ENCODE results near the gene AHSA1. TPM values are rescaled to one million over a fixed set of nuclear protein-coding genes. Genes with fewer than 3 reads are reported as not detected.

The AHSA1 gene
- 156 TPM for polyA plus RNA-seq (2012; ENCODE audit: insufficient read length, low read depth)

GRCh38 chr14:77457522-77458248 is at the start of gene AHSA1, which contains the start of gene VIPAS39:
Gene AHSA1 (plus strand): TSS chr14:77458093. CDS start chr14:77458190, 97 bp downstream.
Gene VIPAS39 (minus strand): TSS chr14:77457601. CDS start chr14:77454102, 3,499 bp downstream.
- TF ChIP-seq TAF1 (IDR thresholded peaks at IDR 0.05; ENCODE audit: borderline replicate concordance, insufficient read depth, low read length) = peak; percentile 56; the same call in 1 of the 2 replicates
- TF ChIP-seq POLR2AphosphoS5 (IDR thresholded peaks at IDR 0.05; ENCODE audit: low read depth, low read length) = peak; percentile 39; the same call in 1 of the 2 replicates
- peak; percentile 55; the same call in 1 of the 2 replicates for TF ChIP-seq SIN3A (IDR thresholded peaks at IDR 0.05; ENCODE audit: borderline replicate concordance, insufficient read depth, low read length)
- TF ChIP-seq FOXP2 (optimal IDR thresholded peaks at IDR 0.05; ENCODE audit: borderline replicate concordance, extremely low read depth, extremely low read length, insufficient read depth) = peak; percentile 23
- peak in 1 of 2 experiments; percentile 45; a peak in 1 of 4 replicates for TF ChIP-seq REST (IDR thresholded peaks at IDR 0.05; ENCODE audit: insufficient read depth in 1 of 2, low read depth in 2 of 2, low read length in 2 of 2)

GRCh38 chr14:77409131-77409533 is 48.8 kb upstream of the AHSA1 start:
- no peak for TF ChIP-seq FOXP2 (optimal IDR thresholded peaks at IDR 0.05; ENCODE audit: borderline replicate concordance, extremely low read depth, extremely low read length, insufficient read depth)
- no peak for TF ChIP-seq TAF1 (IDR thresholded peaks at IDR 0.05; ENCODE audit: borderline replicate concordance, insufficient read depth, low read length)
- TF ChIP-seq POLR2AphosphoS5 (IDR thresholded peaks at IDR 0.05; ENCODE audit: low read depth, low read length) = no peak
- no peak for TF ChIP-seq SIN3A (IDR thresholded peaks at IDR 0.05; ENCODE audit: borderline replicate concordance, insufficient read depth, low read length)
- TF ChIP-seq REST (IDR thresholded peaks at IDR 0.05; ENCODE audit: insufficient read depth in 1 of 2, low read depth in 2 of 2, low read length in 2 of 2) = no peak

GRCh38 chr14:77416836-77417235 is 41.1 kb upstream of the AHSA1 start:
- TF ChIP-seq POLR2AphosphoS5 (IDR thresholded peaks at IDR 0.05; ENCODE audit: low read depth, low read length) (no peak), FOXP2 (optimal IDR thresholded peaks at IDR 0.05; ENCODE audit: borderline replicate concordance, extremely low read depth, extremely low read length, insufficient read depth) (no peak)

- TF ChIP-seq REST (IDR thresholded peaks at IDR 0.05; ENCODE audit: insufficient read depth in 1 of 2, low read depth in 2 of 2, low read length in 2 of 2) = no peak
- no peak for TF ChIP-seq FOXP2 (optimal IDR thresholded peaks at IDR 0.05; ENCODE audit: borderline replicate concordance, extremely low read depth, extremely low read length, insufficient read depth)
- TF ChIP-seq TAF1 (IDR thresholded peaks at IDR 0.05; ENCODE audit: borderline replicate concordance, insufficient read depth, low read length) = no peak
- TF ChIP-seq POLR2AphosphoS5 (IDR thresholded peaks at IDR 0.05; ENCODE audit: low read depth, low read length) = no peak
- no peak for TF ChIP-seq SIN3A (IDR thresholded peaks at IDR 0.05; ENCODE audit: borderline replicate concordance, insufficient read depth, low read length)
Observed at GRCh38 chr14:77421201-77421600, 36.7 kb upstream of the AHSA1 start.

- no peak for TF ChIP-seq FOXP2 (optimal IDR thresholded peaks at IDR 0.05; ENCODE audit: borderline replicate concordance, extremely low read depth, extremely low read length, insufficient read depth)
- TF ChIP-seq SIN3A (IDR thresholded peaks at IDR 0.05; ENCODE audit: borderline replicate concordance, insufficient read depth, low read length) = no peak
- TF ChIP-seq REST (IDR thresholded peaks at IDR 0.05; ENCODE audit: insufficient read depth in 1 of 2, low read depth in 2 of 2, low read length in 2 of 2) = no peak
- TF ChIP-seq POLR2AphosphoS5 (IDR thresholded peaks at IDR 0.05; ENCODE audit: low read depth, low read length) = no peak
- TF ChIP-seq TAF1 (IDR thresholded peaks at IDR 0.05; ENCODE audit: borderline replicate concordance, insufficient read depth, low read length) = no peak
Observed at GRCh38 chr14:77423423-77423822, 34.5 kb upstream of the AHSA1 start, which contains the start of gene NOXRED1. Gene NOXRED1 (minus strand): TSS chr14:77423523. CDS start chr14:77422889, 634 bp downstream.
